OCI-LY7 (cell line): Measurements from ENCODE around the gene FLNA. TPM values are rescaled to one million over a fixed set of nuclear protein-coding genes. Genes with fewer than 3 reads are reported as not detected.

Source experiments
- BruUV-seq: library from RNA; stranded (reverse); fragments of 400-500 nt; replicated peaks from 2 replicates; lab custom pipeline; 2021; lab: Mats Ljungman, UMichigan
- CTCF ChIA-PET: fragments of 300-600 bp; sonication (Branson Sonifier 250); formaldehyde crosslinking; loops from one replicate; lab custom pipeline; 2022; ENCODE audit warnings: antibody characterized with exemption; ENCODE audit not compliant: unreplicated experiment; lab: Charles Lee
- POLR2A ChIA-PET: fragments of 300-600 bp; sonication (Branson Sonifier 250); formaldehyde crosslinking; loops from one replicate; lab custom pipeline; 2022; ENCODE audit warnings: antibody characterized with exemption; lab: Charles Lee
- DNase-seq: peaks from one replicate; pipeline ENCODE4 v3.0.0-alpha.2; 2015; ENCODE audit warnings: low spot score
- H2AFZ ChIP-seq: fragments of 200-600 bp; sonication (generic), shearing (Covaris generic); 2 replicates; pipeline ENCODE4 v1.6.1; 2014; ENCODE audit warnings: mild to moderate bottlenecking, antibody characterized with exemption, low read length, moderate library complexity
- H3K27ac ChIP-seq: fragments of 200-600 bp; sonication (generic); 2 replicates; pipeline ENCODE4 v1.5.1; 2014; ENCODE audit warnings: mixed run types, low read depth, mild to moderate bottlenecking, moderate library complexity, low read length, inconsistent platforms; ENCODE audit not compliant: poor library complexity, severe bottlenecking
- H3K36me3 ChIP-seq: fragments of 200-600 bp; sonication (generic); 2 replicates; pipeline ENCODE4 v1.6.1; 2014; ENCODE audit warnings: mild to moderate bottlenecking, antibody characterized with exemption, low read length, moderate library complexity, mixed read lengths; ENCODE audit not compliant: insufficient read depth
- H3K4me1 ChIP-seq: fragments of 200-600 bp; sonication (generic); 2 replicates; pipeline ENCODE4 v1.5.1; 2014; ENCODE audit warnings: mild to moderate bottlenecking, low read length; ENCODE audit not compliant: insufficient read depth, poor library complexity, severe bottlenecking
- H3K4me2 ChIP-seq: fragments of 200-600 bp; sonication (generic); 2 replicates; pipeline ENCODE4 v1.6.1; 2014; ENCODE audit warnings: mild to moderate bottlenecking, low read length
- H3K4me3 ChIP-seq: fragments of 200-600 bp; sonication (generic); 2 replicates; pipeline ENCODE4 v1.5.1; 2014; ENCODE audit warnings: mild to moderate bottlenecking, low read depth, low read length; ENCODE audit not compliant: poor library complexity, severe bottlenecking
- H3K79me2 ChIP-seq: fragments of 200-600 bp; sonication (generic); 2 replicates; pipeline ENCODE4 v1.6.1; 2016; ENCODE audit warnings: low read depth, mild to moderate bottlenecking, low read length, moderate library complexity, mixed read lengths; ENCODE audit not compliant: insufficient read depth
- H3K9me2 ChIP-seq: fragments of 200-600 bp; sonication (generic); 2 replicates; pipeline ENCODE4 v1.6.1; 2016; ENCODE audit warnings: mild to moderate bottlenecking, low read length, mixed read lengths; ENCODE audit not compliant: insufficient read depth
- H3K9me3 ChIP-seq: fragments of 200-600 bp; sonication (generic); 2 replicates; pipeline ENCODE4 v1.6.1; 2014; ENCODE audit warnings: mild to moderate bottlenecking, mixed run types, low read length, mixed read lengths
- H4K20me1 ChIP-seq: fragments of 200-600 bp; sonication (generic); 2 replicates; pipeline ENCODE4 v1.6.1; 2014; ENCODE audit warnings: mild to moderate bottlenecking, antibody characterized with exemption, low read length, moderate library complexity, mixed read lengths; ENCODE audit not compliant: insufficient read depth
- EZH2phosphoT487 ChIP-seq: fragments of 200-600 bp; sonication (generic); IDR thresholded peaks from 2 replicates; pipeline ENCODE4 v1.6.1; 2018; ENCODE audit warnings: low read depth, borderline replicate concordance, mild to moderate bottlenecking, mixed run types, antibody characterized with exemption, low read length, moderate library complexity, mixed read lengths
- intact Hi-C: fragments of 100-400 bp; cut with micrococcal nuclease; formaldehyde crosslinking; loops from one replicate; pipeline ENCODE4 v1.10.0; 2022; ENCODE audit not compliant: unreplicated experiment
- total RNA-seq, 2 experiments: library from RNA; depleted of rRNA in 1 of 2; stranded (reverse); fragments of >200 nt in 1 of 2; shearing (Covaris generic) in 1 of 2; gene quantifications; 2 replicates each; pipeline ENCODE4 v1.2.3, GENCODE V29; 2014 to 2022
- TF ChIP-seq, protein P1 (sequence below): fragments of 200-600 bp; sonication (generic); conservative IDR thresholded peaks from 2 replicates; pipeline ENCODE4 v1.5.1; 2014; ENCODE audit warnings: mild to moderate bottlenecking, antibody characterized with exemption, low read length, moderate library complexity, mixed read lengths

Gene FLNA
- total RNA-seq, 2 experiments from 2014 or later = 78.8 to 97.7 TPM

GRCh38 chrX:154398668-154399526, 24.5 kb upstream of the FLNA start:
- H3K27ac ChIP-seq = peak overlapping the region; percentile 90
- H3K4me2 ChIP-seq = peak overlapping the region; percentile 98
- peaks cover 9% of the 10 kb centered on the region for H3K4me1 ChIP-seq
- CTCF ChIA-PET = no interaction called here
- H4K20me1 ChIP-seq = no peaks in the 10 kb centered on the region
- POLR2A ChIA-PET = interaction anchor here (0.6 to 1.5 kb wide), 6 partner anchors 13 to 128 kb away, joined by 3 to 6 read pairs (median 3); no protein-coding TSS in a partner anchor
- peaks cover 38% of the 10 kb centered on the region for H3K36me3 ChIP-seq
- TSS peak; percentile 89 for BruUV-seq
- no peak for TF ChIP-seq EZH2phosphoT487
- TF ChIP-seq, protein P1, sequence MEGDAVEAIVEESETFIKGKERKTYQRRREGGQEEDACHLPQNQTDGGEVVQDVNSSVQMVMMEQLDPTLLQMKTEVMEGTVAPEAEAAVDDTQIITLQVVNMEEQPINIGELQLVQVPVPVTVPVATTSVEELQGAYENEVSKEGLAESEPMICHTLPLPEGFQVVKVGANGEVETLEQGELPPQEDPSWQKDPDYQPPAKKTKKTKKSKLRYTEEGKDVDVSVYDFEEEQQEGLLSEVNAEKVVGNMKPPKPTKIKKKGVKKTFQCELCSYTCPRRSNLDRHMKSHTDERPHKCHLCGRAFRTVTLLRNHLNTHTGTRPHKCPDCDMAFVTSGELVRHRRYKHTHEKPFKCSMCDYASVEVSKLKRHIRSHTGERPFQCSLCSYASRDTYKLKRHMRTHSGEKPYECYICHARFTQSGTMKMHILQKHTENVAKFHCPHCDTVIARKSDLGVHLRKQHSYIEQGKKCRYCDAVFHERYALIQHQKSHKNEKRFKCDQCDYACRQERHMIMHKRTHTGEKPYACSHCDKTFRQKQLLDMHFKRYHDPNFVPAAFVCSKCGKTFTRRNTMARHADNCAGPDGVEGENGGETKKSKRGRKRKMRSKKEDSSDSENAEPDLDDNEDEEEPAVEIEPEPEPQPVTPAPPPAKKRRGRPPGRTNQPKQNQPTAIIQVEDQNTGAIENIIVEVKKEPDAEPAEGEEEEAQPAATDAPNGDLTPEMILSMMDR = peak; percentile 80
- no peak overlapping the region for H2AFZ ChIP-seq
- H3K79me2 ChIP-seq = peaks cover 13% of the 10 kb centered on the region; the same call in 1 of the 2 replicates
- H3K4me3 ChIP-seq = peak overlapping the region; percentile 86
- intact Hi-C loops = no loop called here
- DNase-seq = peak; percentile 88
- no peaks in the 10 kb centered on the region for H3K9me3 ChIP-seq
- H3K9me2 ChIP-seq = no peaks in the 10 kb centered on the region

- ChIA-PET POLR2A (interaction anchor here (1.2 to 1.5 kb wide), 3 partner anchors 14 to 129 kb away, joined by 3 read pairs; no protein-coding TSS in a partner anchor), CTCF (no interaction called here)
- TF ChIP-seq EZH2phosphoT487 = no peak
- TF ChIP-seq, protein P1 = no peak
- H3K4me1 ChIP-seq = peaks cover 9% of the 10 kb centered on the region
- peak; percentile 95 for DNase-seq
- TSS peak; percentile 85 for BruUV-seq
- H3K9me3 ChIP-seq = no peaks in the 10 kb centered on the region
- peak within 1 kb of the TSS; percentile 90 for H3K27ac ChIP-seq
- no peaks in the 10 kb centered on the region for H3K9me2 ChIP-seq
- H4K20me1 ChIP-seq = no peaks in the 10 kb centered on the region
- intact Hi-C loops = no loop called here
- H3K4me2 ChIP-seq = peak within 1 kb of the TSS; percentile 98
- H3K79me2 ChIP-seq = peaks cover 13% of the 10 kb centered on the region; the same call in 1 of the 2 replicates
- H2AFZ ChIP-seq = peak within 1 kb of the TSS; percentile 60; the same call in 1 of the 2 replicates
- H3K4me3 ChIP-seq = peak within 1 kb of the TSS; percentile 86
- H3K36me3 ChIP-seq = peaks cover 38% of the 10 kb centered on the region
Measured at GRCh38 chrX:154397888-154398667, 23.6 kb upstream of the FLNA start, which contains the start of gene RPL10. RPL10 (plus strand) TSS chrX:154398377; CDS start chrX:154398520, 143 bp downstream.
